Brain microvascular endothelial cell (primary cell): ENCODE data around the gene TESK2.

Source experiments
- DNase-seq: peaks from one replicate; pipeline ENCODE4 v3.0.0-alpha.2; 2020
- H3K27ac ChIP-seq: fragments of 250-450 bp; sonication (Bioruptor Pico); 2 replicates; pipeline ENCODE4 v1.5.1; 2020; ENCODE audit warnings: mild to moderate bottlenecking, moderate library complexity
- H3K27me3 ChIP-seq: fragments of 250-450 bp; sonication (Bioruptor Pico); replicated peaks from 2 replicates; pipeline ENCODE4 v1.5.1; 2020; ENCODE audit warnings: mild to moderate bottlenecking
- H3K36me3 ChIP-seq: fragments of 250-450 bp; sonication (Bioruptor Pico); replicated peaks from 2 replicates; pipeline ENCODE4 v1.5.1; 2020; ENCODE audit warnings: mild to moderate bottlenecking
- H3K4me3 ChIP-seq: 2 replicates; pipeline ENCODE4 v1.5.1; 2011; ENCODE audit warnings: low read depth, mild to moderate bottlenecking, control low read depth, low read length, moderate library complexity
- CTCF ChIP-seq: IDR thresholded peaks from 2 replicates; pipeline ENCODE4 v1.5.1; 2011; ENCODE audit warnings: low read depth, mild to moderate bottlenecking, moderate library complexity, low read length, control low read depth, inconsistent platforms; ENCODE audit errors: missing control alignments
- in situ Hi-C: cut with HindIII; loops from 2 replicates; pipeline ENCODE4 v1.10.0; 2017; ENCODE audit warnings: low sequenced_read_pairs, low pct_ligation_motif_present

The TESK2 gene

GRCh38 chr1:45456531-45456930 is 34.4 kb downstream of the TESK2 start:
- no peak overlapping the region for H3K4me3 ChIP-seq
- no peak for DNase-seq
- H3K27me3 ChIP-seq, result no peaks in the 10 kb centered on the region
- no peak overlapping the region for H3K27ac ChIP-seq
- H3K36me3 ChIP-seq, result no peaks in the 10 kb centered on the region
- no peak for TF ChIP-seq CTCF
- in situ Hi-C loops, result no loop called here

GRCh38 chr1:45455162-45455561 is 35.8 kb downstream of the TESK2 start:
- H3K36me3 ChIP-seq, result no peaks in the 10 kb centered on the region
- H3K4me3 ChIP-seq, result no peak overlapping the region
- no peak overlapping the region for H3K27ac ChIP-seq
- no peak for TF ChIP-seq CTCF
- DNase-seq, result no peak
- no peaks in the 10 kb centered on the region for H3K27me3 ChIP-seq
- in situ Hi-C loops, result no loop called here

- Histone ChIP-seq H3K27ac (no peak overlapping the region), H3K36me3 (no peaks in the 10 kb centered on the region), H3K4me3 (no peak overlapping the region), H3K27me3 (no peaks in the 10 kb centered on the region)
- in situ Hi-C loops, result no loop called here
- no peak for DNase-seq
- no peak for TF ChIP-seq CTCF
Measured at GRCh38 chr1:45454464-45454863, 36.5 kb downstream of the TESK2 start.

DNA sequence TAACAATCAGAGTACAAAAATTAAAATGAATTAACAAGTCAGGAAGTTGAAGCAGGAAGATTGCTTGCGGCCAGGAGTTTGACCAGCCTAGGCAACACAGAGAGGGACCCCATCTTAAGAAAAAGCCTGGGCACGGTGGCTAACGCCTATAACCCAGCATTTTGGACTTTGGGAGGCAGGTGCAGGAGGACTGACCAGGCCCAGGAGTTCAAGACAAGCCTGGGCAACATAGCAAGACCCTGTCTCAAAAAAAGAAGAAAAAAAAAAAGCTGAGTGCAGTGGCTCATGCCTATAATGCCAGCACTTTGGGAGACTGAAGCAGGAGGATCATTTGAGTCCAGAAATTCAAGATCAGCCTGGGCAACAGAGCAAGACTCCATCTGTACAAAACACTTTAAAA is 38.5 kb downstream of the TESK2 start:
- no peak for DNase-seq
- in situ Hi-C loops, result no loop called here
- no peak overlapping the region for H3K27ac ChIP-seq
- H3K36me3 ChIP-seq, result no peaks in the 10 kb centered on the region
- no peak overlapping the region for H3K4me3 ChIP-seq
- no peaks in the 10 kb centered on the region for H3K27me3 ChIP-seq
- TF ChIP-seq CTCF, result no peak

- Histone ChIP-seq H3K4me3 (no peak overlapping the region), H3K27ac (no peak overlapping the region), H3K36me3 (no peaks in the 10 kb centered on the region), H3K27me3 (no peaks in the 10 kb centered on the region)
- TF ChIP-seq CTCF, result no peak
- no peak for DNase-seq
- in situ Hi-C loops, result no loop called here
Measured at GRCh38 chr1:45448357-45448756, 42.6 kb downstream of the TESK2 start.

- no peaks in the 10 kb centered on the region for H3K27me3 ChIP-seq
- DNase-seq, result no peak
- TF ChIP-seq CTCF, result no peak
- H3K36me3 ChIP-seq, result no peaks in the 10 kb centered on the region
- no peak overlapping the region for H3K4me3 ChIP-seq
- no peak overlapping the region for H3K27ac ChIP-seq
- in situ Hi-C loops, result no loop called here
Measured at GRCh38 chr1:45446950-45447672, 43.9 kb downstream of the TESK2 start.
